ENCODE data around the gene LDB2.
"Not testable (repeated sequence)": the region's sequence is repeated elsewhere in the genome, so short reads cannot be mapped to it uniquely, and the experiment has no call there.

LDB2 gene

GRCh38 chr4:16582036-16582435 is 316.4 kb downstream of the LDB2 start:
- no peak for DNase-seq

GRCh38 chr4:16581117-16581516 is 317.3 kb downstream of the LDB2 start:
- no peak for DNase-seq

GRCh38 chr4:16580514-16580913 is 317.9 kb downstream of the LDB2 start:
- DNase-seq = no peak

GRCh38 chr4:16579866-16580265 is 318.6 kb downstream of the LDB2 start:
- no peak for DNase-seq

- no peak for DNase-seq
These were observed 321.3 kb downstream of the LDB2 start for GRCh38 chr4:16577177-16577576.

- no peak for DNase-seq
These were observed 323.5 kb downstream of the LDB2 start for GRCh38 chr4:16574981-16575380.

- DNase-seq = no peak
These were observed 324.7 kb downstream of the LDB2 start for GRCh38 chr4:16573739-16574138.

GRCh38 chr4:16573206-16573605 is 325.2 kb downstream of the LDB2 start:
- DNase-seq = no peak

- no peak for DNase-seq
These were observed 325.8 kb downstream of the LDB2 start for GRCh38 chr4:16572631-16573030.

- DNase-seq = no peak
These were observed 326.3 kb downstream of the LDB2 start for GRCh38 chr4:16572161-16572560.

- no peak for DNase-seq
These were observed 328.7 kb downstream of the LDB2 start for GRCh38 chr4:16569790-16570189.

GRCh38 chr4:16557316-16557715 is 341.1 kb downstream of the LDB2 start:
- DNase-seq = not testable (repeated sequence)

GRCh38 chr4:16555156-16555555 is 343.3 kb downstream of the LDB2 start:
- DNase-seq = no peak

GRCh38 chr4:16550531-16550930 is 347.9 kb downstream of the LDB2 start:
- DNase-seq = no peak

- no peak for DNase-seq
These were observed 352.8 kb downstream of the LDB2 start for GRCh38 chr4:16545656-16546055.

- no peak for DNase-seq
These were observed 353.6 kb downstream of the LDB2 start for GRCh38 chr4:16544869-16545268.

GRCh38 chr4:16544251-16544721 is 354.2 kb downstream of the LDB2 start:
- DNase-seq = no peak

- no peak for DNase-seq
These were observed 360.5 kb downstream of the LDB2 start for GRCh38 chr4:16537926-16538325.

GRCh38 chr4:16532240-16532970 is 366.0 kb downstream of the LDB2 start:
- no peak for DNase-seq

GRCh38 chr4:16530688-16531635 is 367.5 kb downstream of the LDB2 start:
- no peak for DNase-seq

GRCh38 chr4:16524911-16525554 is 373.4 kb downstream of the LDB2 start:
- no peak for DNase-seq

GRCh38 chr4:16524406-16524805 is 374.0 kb downstream of the LDB2 start:
- DNase-seq = no peak

GRCh38 chr4:16523526-16523925 is 374.9 kb downstream of the LDB2 start:
- DNase-seq = not testable (repeated sequence)

Measured in CD4-positive, alpha-beta T cell treated with Interleukin-17A for 1 hour (primary cell).